ENCODE data around the gene PRPH.
A peak's percentile ranks its signal among the peaks of the same experiment; 100 is the strongest.

GRCh38 chr12:49288412-49288853 is 6.5 kb upstream of the PRPH start:
- TF ChIP-seq REST (IDR thresholded peaks at IDR 0.05; ENCODE audit: low read depth, low read length) (no peak), POLR2A (IDR thresholded peaks at IDR 0.05; ENCODE audit: low read depth, low read length) (no peak), CTCF (IDR thresholded peaks at IDR 0.05 in 2 of 3, conservative IDR thresholded peaks at IDR 0.05 in 1 of 3; ENCODE audit: control insufficient read depth in 2 of 3, extremely low read depth in 1 of 3, insufficient read depth in 1 of 3, low read depth in 3 of 3, low read length in 3 of 3) (peak; percentile 69 to 86 (median 84)), HDAC2 (IDR thresholded peaks at IDR 0.05) (no peak), CEBPB (IDR thresholded peaks at IDR 0.05; ENCODE audit: borderline replicate concordance in 1 of 2, low read depth in 2 of 2, low read length in 2 of 2) (no peak), CHD1 (IDR thresholded peaks at IDR 0.05; ENCODE audit: low read depth, low read length) (no peak), SUPT20H (IDR thresholded peaks at IDR 0.05; ENCODE audit: borderline replicate concordance, control insufficient read depth, low read depth, low read length) (no peak), NFYA (IDR thresholded peaks at IDR 0.05; ENCODE audit: borderline replicate concordance, low read depth, low read length) (no peak), EGR1 (IDR thresholded peaks at IDR 0.05; ENCODE audit: borderline replicate concordance in 1 of 2, low read depth in 2 of 2, low read length in 2 of 2) (no peak), ZZZ3 (IDR thresholded peaks at IDR 0.05; ENCODE audit: control insufficient read depth, insufficient read length, low read depth) (no peak), CHD2 (IDR thresholded peaks at IDR 0.05; ENCODE audit: borderline replicate concordance, low read depth, low read length) (no peak), EZH2 (IDR thresholded peaks at IDR 0.05; ENCODE audit: borderline replicate concordance, control insufficient read depth, low read depth, low read length) (no peak), RAD51 (IDR thresholded peaks at IDR 0.05) (no peak), RBBP5 (conservative IDR thresholded peaks at IDR 0.05) (no peak)
